HepG2 (cell line): ENCODE data around the gene METTL26. TPM values are rescaled to one million over a fixed set of nuclear protein-coding genes. Genes with fewer than 3 reads are reported as not detected.

ENCODE experiments used
- ATAC-seq: fragments of 200-7000 bp; cut with Tn5 transposase; 3 replicates; pipeline ENCODE4 v1.9.1; 2020; ENCODE audit warnings: mild to moderate bottlenecking, moderate library complexity
- BruUV-seq: library from RNA; stranded (reverse); fragments of 400-500 nt; replicated peaks from 2 replicates; lab custom pipeline; 2021; lab: Mats Ljungman, UMichigan
- CTCF ChIA-PET: fragments of 300-600 bp; formaldehyde crosslinking; extraction: SDS; loops from one replicate; lab custom pipeline; 2021; ENCODE audit warnings: low total read pairs, inconsistent platforms, low intra/inter-chr PET ratio; lab: Yijun Ruan, JAX
- POLR2A ChIA-PET: fragments of 350-600 bp; sonication (Branson Sonifier 250); formaldehyde crosslinking; loops from one replicate; lab custom pipeline; 2020; ENCODE audit warnings: antibody characterized with exemption, inconsistent platforms; lab: Yijun Ruan, JAX
- DNase-seq: peaks from one replicate; pipeline ENCODE4 v3.0.0-alpha.2; 2015; ENCODE audit warnings: low spot score
- FAIRE-seq: peaks from 3 replicates; lab custom pipeline; 2011; peaks lifted over from hg19 to GRCh38; lab: Jason Lieb, UNC
- H2AFZ ChIP-seq: one replicate; pipeline ENCODE4 v1.6.1; 2011; ENCODE audit warnings: low read length, inconsistent platforms
- H3K27ac ChIP-seq: fragments of 300-600 bp; 3 replicates; pipeline ENCODE4 v1.8.0; 2011; ENCODE audit warnings: mixed run types, mild to moderate bottlenecking, mixed read lengths, low read length, inconsistent platforms; ENCODE audit not compliant: insufficient read depth; ENCODE audit errors: extremely low read length
- H3K27me3 ChIP-seq, 2 experiments: fragments of 200-600 bp in 1 of 2; 2 replicates in 1 of 2; 3 replicates in 1 of 2; pipeline versions ENCODE4 v1.6.0 to v1.8.0; 2011; ENCODE audit warnings: low read length in 2 of 2, mild to moderate bottlenecking in 2 of 2, moderate library complexity in 2 of 2, inconsistent platforms in 1 of 2; ENCODE audit not compliant: insufficient read depth in 2 of 2, control insufficient read depth in 1 of 2
- H3K36me3 ChIP-seq, 2 experiments: fragments of 200-600 bp in 1 of 2; replicated peaks in 1 of 2; 2 replicates in 1 of 2; 3 replicates in 1 of 2; pipeline versions ENCODE4 v1.5.1 to v1.8.0; 2011; ENCODE audit warnings: low read length in 2 of 2, inconsistent platforms in 1 of 2; ENCODE audit not compliant: insufficient read depth in 2 of 2, control insufficient read depth in 1 of 2
- H3K4me1 ChIP-seq: 2 replicates; pipeline ENCODE4 v1.5.1; 2012; ENCODE audit warnings: low read length, inconsistent platforms; ENCODE audit not compliant: insufficient read depth
- H3K4me2 ChIP-seq: 2 replicates; pipeline ENCODE4 v1.6.0; 2011; ENCODE audit warnings: low read depth, low read length, inconsistent platforms
- H3K4me3 ChIP-seq, 3 experiments: fragments of 200-600 bp in 1 of 3; sonication (generic), shearing (Covaris generic) in 1 of 3; replicated peaks in 1 of 3; 2 replicates each; pipeline ENCODE4 v1.5.1; 2011 to 2016; ENCODE audit warnings: low read length in 3 of 3, inconsistent platforms in 2 of 3, low read depth in 2 of 3, mild to moderate bottlenecking in 2 of 3, control low read depth in 1 of 3, mixed read lengths in 1 of 3; ENCODE audit not compliant: insufficient read depth in 1 of 3
- H3K79me2 ChIP-seq: one replicate; pipeline ENCODE4 v1.6.1; 2011; ENCODE audit warnings: low read length, inconsistent platforms; ENCODE audit not compliant: insufficient read depth
- H3K9ac ChIP-seq: 2 replicates; pipeline ENCODE4 v1.6.0; 2011; ENCODE audit warnings: mild to moderate bottlenecking, low read depth, low read length, inconsistent platforms; ENCODE audit not compliant: insufficient read depth
- H3K9me3 ChIP-seq: 2 replicates; pipeline ENCODE4 v1.5.1; 2012; ENCODE audit warnings: mild to moderate bottlenecking, low read length
- H4K20me1 ChIP-seq: 2 replicates; pipeline ENCODE4 v1.6.0; 2011; ENCODE audit warnings: inconsistent platforms, mild to moderate bottlenecking, low read length, moderate library complexity; ENCODE audit not compliant: insufficient read depth
- ARNT ChIP-seq: fragments of 450-650 bp; IDR thresholded peaks from 2 replicates; pipeline ENCODE4 v1.6.1; 2017
- FLYWCH1 ChIP-seq: sonication (generic); formaldehyde crosslinking; IDR thresholded peaks from 2 replicates; pipeline ENCODE4 v1.8.1; 2023; ENCODE audit warnings: mild to moderate bottlenecking, missing genetic modification reagents
- GPN1 ChIP-seq: sonication (generic); formaldehyde crosslinking; IDR thresholded peaks from 2 replicates; pipeline ENCODE4 v1.5.1; 2020; ENCODE audit warnings: missing genetic modification reagents, borderline replicate concordance
- NFKB2 ChIP-seq: sonication (generic); formaldehyde crosslinking; IDR thresholded peaks from 2 replicates; pipeline ENCODE4 v1.4.0; 2020; ENCODE audit warnings: missing genetic modification reagents, borderline replicate concordance
- SIN3B ChIP-seq: fragments of 150-350 bp; IDR thresholded peaks from 2 replicates; pipeline ENCODE4 v1.6.1; 2014; ENCODE audit warnings: low read length
- SRF ChIP-seq: IDR thresholded peaks from 2 replicates; pipeline ENCODE4 v1.6.1; 2011; ENCODE audit warnings: mild to moderate bottlenecking, low read depth, low read length, moderate library complexity
- TRIM24 ChIP-seq: sonication (generic); formaldehyde crosslinking; IDR thresholded peaks from 2 replicates; pipeline ENCODE4 v1.8.0; 2022; ENCODE audit warnings: mild to moderate bottlenecking, missing genetic modification reagents
- ZFP90 ChIP-seq: sonication (generic); formaldehyde crosslinking; IDR thresholded peaks from 2 replicates; pipeline ENCODE4 v1.8.0; 2022; ENCODE audit warnings: missing genetic modification reagents, mild to moderate bottlenecking, inconsistent platforms, borderline replicate concordance
- ZNF101 ChIP-seq: sonication (generic); formaldehyde crosslinking; IDR thresholded peaks from 2 replicates; pipeline ENCODE4 v1.4.0; 2020; ENCODE audit warnings: mild to moderate bottlenecking, low read depth, missing genetic modification reagents, borderline replicate concordance
- ZNF790 ChIP-seq: sonication (generic); formaldehyde crosslinking; IDR thresholded peaks from 2 replicates; pipeline ENCODE4 v1.8.0; 2022; ENCODE audit warnings: missing genetic modification reagents, mild to moderate bottlenecking, borderline replicate concordance
- WGBS: methylation state at CpG from one replicate; pipeline ENCODE4 v1.1.6; 2017; ENCODE audit warnings: low lambda C conversion rate; 5-methylcytosine and 5-hydroxymethylcytosine counted together
- in situ Hi-C: cut with HindIII; loops from 2 replicates; pipeline ENCODE4 v1.10.0; 2017; ENCODE audit warnings: low pct_unique_long_range_greater_than_20kb; ENCODE audit not compliant: extremely low pct_ligation_motif_present
- intact Hi-C: fragments of 100-400 bp; cut with micrococcal nuclease; formaldehyde crosslinking; loops from one replicate; pipeline ENCODE4 v1.10.0; 2022; ENCODE audit not compliant: unreplicated experiment
- polyA plus RNA-seq, 8 experiments: library from polyadenylated mRNA; depleted of rRNA in 3 of 8; stranded (reverse) in 7 of 8; unstranded in 1 of 8; fragments of >200 nt; fragmentation: Illumina TruSeq in 4 of 8; extraction: Trizol in 4 of 8; gene quantifications; 2 replicates each; pipeline versions ENCODE4 v1.2.1 to v1.2.3, GENCODE V29; 2011 to 2016; ENCODE audit warnings: low read depth in 4 of 8, missing spikeins in 1 of 8, mixed read lengths in 1 of 8; ENCODE audit not compliant: insufficient read depth in 1 of 8
- total RNA-seq, 5 experiments: library from RNA; depleted of rRNA; stranded (reverse); fragments of >200 nt; fragmentation: Illumina TruSeq; extraction: Trizol; gene quantifications; 2 replicates each; pipeline ENCODE4 v1.2.3, GENCODE V29; 2016; ENCODE audit warnings: low read depth in 1 of 5
- TF ChIP-seq, protein P1 (sequence below): sonication (generic); formaldehyde crosslinking; IDR thresholded peaks from one replicate; pipeline ENCODE4 v1.5.1; 2020; ENCODE audit warnings: mild to moderate bottlenecking, missing genetic modification reagents; ENCODE audit errors: not compliant biosample characterization
- TF ChIP-seq, protein P2 (sequence below): sonication (generic); formaldehyde crosslinking; IDR thresholded peaks from 2 replicates; pipeline ENCODE4 v1.4.0; 2020; ENCODE audit warnings: mild to moderate bottlenecking, missing genetic modification reagents

The METTL26 gene
- total and polyA plus RNA-seq, 2 of the 13 experiments (the other 11 are each of a cell fraction or from before 2014, with no cell fraction given), result 65.5 to 70.1 TPM

DNA sequence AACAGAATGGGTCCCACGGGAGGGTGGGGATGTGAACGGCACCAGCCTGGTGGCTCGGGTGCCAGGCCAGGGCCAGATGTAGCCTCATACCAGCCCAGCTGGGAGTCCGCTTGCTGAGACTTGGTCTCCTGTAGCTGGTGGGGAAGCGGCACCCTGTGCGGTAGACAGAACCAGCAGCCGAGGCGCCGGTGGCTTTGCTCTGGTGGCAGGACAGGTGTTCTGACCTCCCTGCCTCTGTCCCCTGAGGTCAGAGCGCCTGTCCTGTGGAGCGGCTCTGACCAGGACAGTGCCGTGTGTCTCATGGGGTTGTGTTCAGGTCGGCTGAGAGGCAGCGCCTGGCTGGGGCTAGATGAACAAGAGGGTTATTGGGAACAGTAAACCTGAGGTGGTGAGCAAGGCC, 26.1 kb downstream of the METTL26 start (continued):
- TF ChIP-seq, protein P1, sequence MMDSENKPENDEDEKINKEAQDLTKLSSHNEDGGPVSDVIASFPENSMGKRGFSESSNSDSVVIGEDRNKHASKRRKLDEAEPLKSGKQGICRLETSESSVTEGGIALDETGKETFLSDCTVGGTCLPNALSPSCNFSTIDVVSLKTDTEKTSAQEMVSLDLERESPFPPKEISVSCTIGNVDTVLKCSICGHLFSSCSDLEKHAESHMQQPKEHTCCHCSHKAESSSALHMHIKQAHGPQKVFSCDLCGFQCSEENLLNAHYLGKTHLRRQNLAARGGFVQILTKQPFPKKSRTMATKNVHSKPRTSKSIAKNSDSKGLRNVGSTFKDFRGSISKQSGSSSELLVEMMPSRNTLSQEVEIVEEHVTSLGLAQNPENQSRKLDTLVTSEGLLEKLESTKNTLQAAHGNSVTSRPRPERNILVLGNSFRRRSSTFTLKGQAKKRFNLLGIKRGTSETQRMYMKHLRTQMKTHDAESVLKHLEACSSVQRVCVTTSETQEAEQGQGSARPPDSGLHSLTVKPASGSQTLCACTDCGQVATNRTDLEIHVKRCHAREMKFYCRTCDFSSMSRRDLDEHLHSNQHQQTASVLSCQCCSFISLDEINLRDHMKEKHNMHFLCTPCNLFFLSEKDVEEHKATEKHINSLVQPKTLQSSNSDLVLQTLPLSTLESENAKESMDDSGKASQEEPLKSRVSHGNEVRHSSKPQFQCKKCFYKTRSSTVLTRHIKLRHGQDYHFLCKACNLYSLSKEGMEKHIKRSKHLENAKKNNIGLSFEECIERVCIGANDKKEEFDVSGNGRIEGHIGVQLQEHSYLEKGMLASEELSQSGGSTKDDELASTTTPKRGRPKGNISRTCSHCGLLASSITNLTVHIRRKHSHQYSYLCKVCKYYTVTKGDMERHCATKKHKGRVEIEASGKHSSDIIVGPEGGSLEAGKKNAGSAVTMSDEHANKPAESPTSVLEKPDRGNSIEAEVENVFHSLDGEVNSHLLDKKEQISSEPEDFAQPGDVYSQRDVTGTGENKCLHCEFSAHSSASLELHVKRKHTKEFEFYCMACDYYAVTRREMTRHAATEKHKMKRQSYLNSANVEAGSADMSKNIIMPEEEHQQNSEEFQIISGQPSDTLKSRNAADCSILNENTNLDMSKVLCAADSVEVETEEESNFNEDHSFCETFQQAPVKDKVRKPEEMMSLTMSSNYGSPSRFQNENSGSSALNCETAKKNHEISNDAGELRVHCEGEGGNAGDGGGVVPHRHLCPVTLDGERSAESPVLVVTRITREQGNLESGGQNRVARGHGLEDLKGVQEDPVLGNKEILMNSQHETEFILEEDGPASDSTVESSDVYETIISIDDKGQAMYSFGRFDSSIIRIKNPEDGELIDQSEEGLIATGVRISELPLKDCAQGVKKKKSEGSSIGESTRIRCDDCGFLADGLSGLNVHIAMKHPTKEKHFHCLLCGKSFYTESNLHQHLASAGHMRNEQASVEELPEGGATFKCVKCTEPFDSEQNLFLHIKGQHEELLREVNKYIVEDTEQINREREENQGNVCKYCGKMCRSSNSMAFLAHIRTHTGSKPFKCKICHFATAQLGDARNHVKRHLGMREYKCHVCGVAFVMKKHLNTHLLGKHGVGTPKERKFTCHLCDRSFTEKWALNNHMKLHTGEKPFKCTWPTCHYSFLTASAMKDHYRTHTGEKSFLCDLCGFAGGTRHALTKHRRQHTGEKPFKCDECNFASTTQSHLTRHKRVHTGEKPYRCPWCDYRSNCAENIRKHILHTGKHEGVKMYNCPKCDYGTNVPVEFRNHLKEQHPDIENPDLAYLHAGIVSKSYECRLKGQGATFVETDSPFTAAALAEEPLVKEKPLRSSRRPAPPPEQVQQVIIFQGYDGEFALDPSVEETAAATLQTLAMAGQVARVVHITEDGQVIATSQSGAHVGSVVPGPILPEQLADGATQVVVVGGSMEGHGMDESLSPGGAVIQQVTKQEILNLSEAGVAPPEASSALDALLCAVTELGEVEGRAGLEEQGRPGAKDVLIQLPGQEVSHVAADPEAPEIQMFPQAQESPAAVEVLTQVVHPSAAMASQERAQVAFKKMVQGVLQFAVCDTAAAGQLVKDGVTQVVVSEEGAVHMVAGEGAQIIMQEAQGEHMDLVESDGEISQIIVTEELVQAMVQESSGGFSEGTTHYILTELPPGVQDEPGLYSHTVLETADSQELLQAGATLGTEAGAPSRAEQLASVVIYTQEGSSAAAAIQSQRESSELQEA (CRISPR knock-in tag), result no peak
- no peak for TF ChIP-seq GPN1

DNA sequence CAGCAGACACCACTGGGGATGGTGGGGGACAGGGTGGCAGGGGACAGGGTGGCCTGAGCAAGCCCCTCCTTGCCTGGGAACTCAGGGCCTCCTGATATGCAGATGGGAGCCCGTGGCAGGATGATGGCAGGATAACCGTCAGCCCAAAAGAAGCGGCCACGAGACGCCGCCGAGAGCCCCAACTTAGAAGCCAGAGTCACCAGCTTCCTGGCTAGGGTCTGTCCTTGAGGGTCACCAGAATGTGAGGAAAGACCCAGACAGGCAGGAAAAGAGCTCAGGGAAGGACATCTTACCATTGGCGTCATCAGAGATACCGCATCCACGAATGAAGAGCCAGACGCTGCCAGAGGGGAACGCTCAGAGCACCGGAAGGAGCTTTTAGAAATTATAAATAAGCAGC, 26.8 kb downstream of the METTL26 start:
- H3K27ac ChIP-seq, result no peak overlapping the region
- H3K9me3 ChIP-seq, result no peaks in the 10 kb centered on the region
- H2AFZ ChIP-seq, result no peak overlapping the region
- H3K4me3 ChIP-seq, result no peak overlapping the region
- POLR2A ChIA-PET, result no interaction called here
- H3K27me3 ChIP-seq, result no peaks in the 10 kb centered on the region
- TF ChIP-seq ZNF101 (CRISPR knock-in tag) (no peak), ARNT (no peak), NFKB2 (no peak), ZNF790 (CRISPR knock-in tag) (no peak), SIN3B (no peak), TRIM24 (CRISPR knock-in tag) (no peak), FLYWCH1 (CRISPR knock-in tag) (no peak), SRF (no peak), ZFP90 (no peak)
- TF ChIP-seq, protein P2, sequence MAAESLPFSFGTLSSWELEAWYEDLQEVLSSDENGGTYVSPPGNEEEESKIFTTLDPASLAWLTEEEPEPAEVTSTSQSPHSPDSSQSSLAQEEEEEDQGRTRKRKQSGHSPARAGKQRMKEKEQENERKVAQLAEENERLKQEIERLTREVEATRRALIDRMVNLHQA, result no peak
- ATAC-seq (no peak), DNase-seq (no peak), FAIRE-seq (no peak)
- intact Hi-C loops (no loop called here), in situ Hi-C loops (no loop called here)
- BruUV-seq, result no TSS peak
- H3K79me2 ChIP-seq, result peaks cover 8% of the 10 kb centered on the region
- H3K4me1 ChIP-seq, result peaks cover 17% of the 10 kb centered on the region
- CTCF ChIA-PET, result no interaction called here
- peak overlapping the region; percentile 57; the same call in 1 of the 2 replicates for H3K4me2 ChIP-seq
- 98% methylated on average over 13 of the region's 13 CpGs for WGBS
- H3K36me3 ChIP-seq, result 0 out of 5 replicates have a peak, but pooled peaks cover 1 to 3% of the 10 kb centered on the region in 2 experiments
- no peaks in the 10 kb centered on the region for H4K20me1 ChIP-seq
- no peak overlapping the region for H3K9ac ChIP-seq
